Mucosa of descending colon (tissue), 3 donors: ENCODE results near the gene MDFI. TPM values are rescaled to one million over a fixed set of nuclear protein-coding genes. Genes with fewer than 3 reads are reported as not detected.
A peak's percentile ranks its signal among the peaks of the same experiment; 100 is the strongest.

Experiments used
- ATAC-seq: fragments of 200-7000 bp; cut with Tn5 transposase; one replicate; pipeline ENCODE4 v1.9.1; 2020; ENCODE audit warnings: mild to moderate bottlenecking, moderate library complexity
- DNase-seq, 3 donors: peaks; one replicate each; pipeline ENCODE4 v3.0.0-alpha.2; 2020
- H3K36me3 ChIP-seq: fragments of 200-600 bp; one replicate; pipeline ENCODE4 v1.8.0; 2021; ENCODE audit warnings: low read depth, mild to moderate bottlenecking
- H3K4me1 ChIP-seq: fragments of 200-600 bp; one replicate; pipeline ENCODE4 v1.8.0; 2021; ENCODE audit warnings: low read depth, mild to moderate bottlenecking
- H3K4me3 ChIP-seq: fragments of 200-600 bp; one replicate; pipeline ENCODE4 v1.8.0; 2021; ENCODE audit warnings: mild to moderate bottlenecking
- H3K9me3 ChIP-seq: fragments of 200-600 bp; one replicate; pipeline ENCODE4 v1.8.0; 2021; ENCODE audit warnings: mild to moderate bottlenecking
- intact Hi-C, 2 donors: fragments of 100-400 bp; cut with DNase I in 1 of 2; cut with micrococcal nuclease in 1 of 2; formaldehyde crosslinking; loops; one replicate each; pipeline versions ENCODE4 v1.11.0 to v1.11.1; 2022; cut with DNase I, micrococcal nuclease
- total RNA-seq, 3 donors: library from RNA; stranded (reverse); fragmentation: NEBNext Ultra II Directional in 2 of 3; extraction: Animal tissue kit (Norgen Biotek cat#: 25700) in 2 of 3; gene quantifications; one replicate each; pipeline versions ENCODE4 v1.2.1 to v1.2.4, GENCODE V29; 2021 to 2023
- TF ChIP-seq, protein P1 (sequence below): fragments of 200-600 bp; IDR thresholded peaks from one replicate; pipeline ENCODE4 v1.8.0; 2022; ENCODE audit warnings: antibody characterized with exemption, mild to moderate bottlenecking
- donor health status: DM: no; HTN: no; CAD: no; lungs with moderate emphysema.
- donor health status: DM: no; HTN: no; CAD: no.
- donor health status: DM: no; HTN: yes; CAD: no.

MDFI gene
- total RNA-seq, 3 donors from 2014 or later, result 0.96 to 2.2 (median 2.1) TPM

DNA sequence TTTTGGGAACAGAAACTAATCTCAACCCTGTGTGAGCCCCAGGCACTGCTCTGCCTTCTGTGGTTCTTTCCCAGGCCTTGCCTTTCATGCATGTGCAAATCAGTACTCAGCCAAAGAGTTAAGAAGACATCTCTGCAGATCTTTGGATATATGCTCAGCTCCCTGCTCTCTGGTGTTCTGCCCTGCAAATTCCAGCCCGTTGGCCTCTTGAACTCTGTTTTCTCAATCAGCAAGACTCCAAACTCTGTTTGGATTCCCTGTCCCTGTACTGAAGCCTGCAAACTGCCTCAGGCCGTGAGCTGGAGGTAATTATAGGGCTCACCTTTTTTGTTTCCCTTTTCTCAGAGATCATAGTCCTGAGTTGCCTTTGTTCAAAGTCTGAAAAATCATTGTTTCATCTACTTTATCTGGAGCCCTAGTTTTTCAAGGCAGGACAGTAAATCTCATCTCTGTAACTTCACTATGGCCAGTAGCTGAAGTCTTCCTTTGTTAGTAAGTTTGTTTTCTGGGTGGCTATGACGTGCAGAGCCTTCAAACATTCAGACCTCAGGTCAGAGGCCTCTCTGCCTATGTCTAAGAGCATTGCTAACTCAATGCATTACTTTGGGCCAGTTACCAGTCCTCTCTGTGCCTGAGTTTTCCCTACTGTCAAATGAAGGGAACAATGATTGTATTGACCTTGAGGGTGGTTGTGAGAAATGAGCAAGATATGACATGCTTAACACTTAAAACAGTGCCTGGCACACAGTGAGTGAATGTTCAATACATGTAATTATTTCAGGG, 15.9 kb upstream of the MDFI start:
- intact Hi-C loops, result no loop called here
- no peak for DNase-seq
- H3K4me3 ChIP-seq, result no peak overlapping the region
- peaks cover 4% of the 10 kb centered on the region for H3K4me1 ChIP-seq
- TF ChIP-seq, protein P1, sequence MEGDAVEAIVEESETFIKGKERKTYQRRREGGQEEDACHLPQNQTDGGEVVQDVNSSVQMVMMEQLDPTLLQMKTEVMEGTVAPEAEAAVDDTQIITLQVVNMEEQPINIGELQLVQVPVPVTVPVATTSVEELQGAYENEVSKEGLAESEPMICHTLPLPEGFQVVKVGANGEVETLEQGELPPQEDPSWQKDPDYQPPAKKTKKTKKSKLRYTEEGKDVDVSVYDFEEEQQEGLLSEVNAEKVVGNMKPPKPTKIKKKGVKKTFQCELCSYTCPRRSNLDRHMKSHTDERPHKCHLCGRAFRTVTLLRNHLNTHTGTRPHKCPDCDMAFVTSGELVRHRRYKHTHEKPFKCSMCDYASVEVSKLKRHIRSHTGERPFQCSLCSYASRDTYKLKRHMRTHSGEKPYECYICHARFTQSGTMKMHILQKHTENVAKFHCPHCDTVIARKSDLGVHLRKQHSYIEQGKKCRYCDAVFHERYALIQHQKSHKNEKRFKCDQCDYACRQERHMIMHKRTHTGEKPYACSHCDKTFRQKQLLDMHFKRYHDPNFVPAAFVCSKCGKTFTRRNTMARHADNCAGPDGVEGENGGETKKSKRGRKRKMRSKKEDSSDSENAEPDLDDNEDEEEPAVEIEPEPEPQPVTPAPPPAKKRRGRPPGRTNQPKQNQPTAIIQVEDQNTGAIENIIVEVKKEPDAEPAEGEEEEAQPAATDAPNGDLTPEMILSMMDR, result no peak
- no peaks in the 10 kb centered on the region for H3K36me3 ChIP-seq
- no peak for ATAC-seq
- H3K9me3 ChIP-seq, result no peaks in the 10 kb centered on the region

DNA sequence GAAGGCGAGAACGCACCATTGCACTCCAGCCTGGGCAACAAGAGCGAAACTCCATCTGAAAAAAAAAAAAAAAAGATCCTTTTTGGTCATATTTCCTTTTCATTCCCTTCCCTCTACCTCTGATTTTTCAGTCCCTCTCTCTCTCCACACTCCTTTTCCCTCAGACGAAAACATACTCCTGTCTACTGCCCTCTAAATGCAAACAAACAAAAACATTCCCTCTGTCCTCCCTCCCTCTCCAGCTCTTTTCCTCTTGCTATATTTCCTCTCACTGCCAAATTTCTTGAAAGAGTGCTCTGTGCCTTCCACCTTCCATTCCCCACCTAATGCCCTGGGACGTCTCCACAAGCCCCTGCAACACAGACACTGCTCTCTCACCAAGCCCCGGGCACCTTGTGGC, 14.9 kb upstream of the MDFI start:
- Histone ChIP-seq H3K9me3 (no peaks in the 10 kb centered on the region), H3K36me3 (no peaks in the 10 kb centered on the region), H3K4me1 (peaks cover 4% of the 10 kb centered on the region), H3K4me3 (no peak overlapping the region)
- TF ChIP-seq, protein P1, result no peak
- DNase-seq, result no peak
- intact Hi-C loops, result no loop called here
- ATAC-seq, result no peak

- H3K9me3 ChIP-seq, result no peaks in the 10 kb centered on the region
- H3K36me3 ChIP-seq, result no peaks in the 10 kb centered on the region
- H3K4me1 ChIP-seq, result peaks cover 4% of the 10 kb centered on the region
- H3K4me3 ChIP-seq, result no peak overlapping the region
- ATAC-seq, result no peak
- TF ChIP-seq, protein P1, result no peak
- intact Hi-C loops, result no loop called here
- DNase-seq, result no peak
These were observed 13.5 kb upstream of the MDFI start for GRCh38 chr6:41624621-41625380.

DNA sequence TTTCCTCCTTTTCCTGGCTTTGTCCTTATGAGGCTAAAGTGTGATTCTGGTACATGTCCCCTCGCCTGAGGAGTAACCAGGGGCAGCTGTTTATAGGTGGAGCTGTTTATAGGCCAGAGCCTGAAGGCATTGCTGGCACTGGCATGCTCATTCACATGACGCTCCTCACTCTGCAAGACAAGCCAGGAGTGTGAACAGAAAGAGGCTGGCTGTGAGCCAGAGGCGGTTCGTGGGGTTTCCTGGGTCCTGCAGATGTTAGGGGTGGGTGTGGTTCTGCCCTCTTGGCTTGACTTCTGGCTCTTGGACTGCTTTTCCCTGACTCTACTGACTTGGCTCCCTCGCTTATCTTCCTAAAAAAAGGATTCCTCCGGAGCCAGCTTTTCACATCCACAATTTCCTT, 12.8 kb upstream of the MDFI start:
- TF ChIP-seq, protein P1, result no peak
- H3K4me1 ChIP-seq, result peaks cover 4% of the 10 kb centered on the region
- no peaks in the 10 kb centered on the region for H3K36me3 ChIP-seq
- peak; percentile 47 to 61 (median 52) for DNase-seq
- no peaks in the 10 kb centered on the region for H3K9me3 ChIP-seq
- intact Hi-C loops, result no loop called here
- no peak overlapping the region for H3K4me3 ChIP-seq
- peak; percentile 65 for ATAC-seq

- Histone ChIP-seq H3K4me3 (no peak overlapping the region), H3K9me3 (no peaks in the 10 kb centered on the region), H3K4me1 (peaks cover 4% of the 10 kb centered on the region), H3K36me3 (no peaks in the 10 kb centered on the region)
- TF ChIP-seq, protein P1, result no peak
- no peak for DNase-seq
- no peak for ATAC-seq
- intact Hi-C loops, result no loop called here
These were observed 12.2 kb upstream of the MDFI start for GRCh38 chr6:41626022-41626421.
